Measurements from ENCODE around the gene NRAP. TPM values are rescaled to one million over a fixed set of nuclear protein-coding genes. Genes with fewer than 3 reads are reported as not detected.

Gene NRAP
- total and polyA plus RNA-seq, 2 experiments from 2014 or later: not detected

GRCh38 chr10:113600569-113600968, 63.3 kb downstream of the NRAP start:
- Histone ChIP-seq H3K4me2 (no peak overlapping the region), H3K4me3 (no peak overlapping the region), H2AFZ (no peak overlapping the region), H3K9me2 (ENCODE audit: insufficient read depth) (no peaks in the 10 kb centered on the region), H4K20me1 (replicated peaks; ENCODE audit: insufficient read depth) (no peaks in the 10 kb centered on the region), H3F3A (replicated peaks; ENCODE audit: low read depth) (no peaks in the 10 kb centered on the region), H3K27me3 (ENCODE audit: insufficient read depth) (no peaks in the 10 kb centered on the region), H3K79me2 (replicated peaks; ENCODE audit: insufficient read depth) (no peaks in the 10 kb centered on the region), H3K36me3 (ENCODE audit: insufficient read depth) (no peaks in the 10 kb centered on the region), H3K27ac (ENCODE audit: low read depth) (no peak overlapping the region), H3K4me1 (ENCODE audit: insufficient read depth) (no peaks in the 10 kb centered on the region)
- Mint-ChIP-seq H3K36me3 (ENCODE audit: low read depth) (no peaks in the 10 kb centered on the region), H3K27me3 (ENCODE audit: insufficient read depth, low read depth, poor library complexity) (peaks cover 14% of the 10 kb centered on the region), H3K9me3 (no peaks in the 10 kb centered on the region), H3K4me1 (no peaks in the 10 kb centered on the region), H3K27ac (no peak overlapping the region), H3K4me3 (no peak overlapping the region)
- DNase-seq (ENCODE audit: low spot score): no peak
- TF ChIP-seq ZNF462 (CRISPR knock-in tag; IDR thresholded peaks at IDR 0.05) (no peak), CREB1 (CRISPR knock-in tag; IDR thresholded peaks at IDR 0.05; ENCODE audit: low read depth) (no peak), JUNB (IDR thresholded peaks at IDR 0.05; ENCODE audit: unreplicated experiment) (no peak), ZNF331 (CRISPR knock-in tag; IDR thresholded peaks at IDR 0.05; ENCODE audit: low read depth) (no peak), STAT1 (IDR thresholded peaks at IDR 0.05; ENCODE audit: unreplicated experiment) (no peak), REST (IDR thresholded peaks at IDR 0.05; ENCODE audit: unreplicated experiment) (no peak), CTCF (conservative IDR thresholded peaks at IDR 0.05; ENCODE audit: low read depth in 2 of 2) (no peak), ZNF114 (CRISPR knock-in tag; IDR thresholded peaks at IDR 0.05) (no peak), ETS1 (IDR thresholded peaks at IDR 0.05) (no peak), NANOG (IDR thresholded peaks at IDR 0.05; ENCODE audit: borderline replicate concordance) (no peak), EZH2phosphoT487 (IDR thresholded peaks at IDR 0.05; ENCODE audit: unreplicated experiment) (no peak), POLR2AphosphoS5 (IDR thresholded peaks at IDR 0.05; ENCODE audit: low read depth) (no peak), EZH2 (IDR thresholded peaks at IDR 0.05; ENCODE audit: low read depth, unreplicated experiment) (no peak)
- no peak for ATAC-seq

All from GM23338 (cell line).